HepG2 (cell line): ENCODE data around the gene GPT2. TPM values are rescaled to one million over a fixed set of nuclear protein-coding genes. Genes with fewer than 3 reads are reported as not detected.

Experiments used
- ATF2 ChIP-seq: sonication (generic); formaldehyde crosslinking; IDR thresholded peaks from 2 replicates; pipeline ENCODE4 v1.4.0; 2020; ENCODE audit warnings: missing genetic modification reagents
- FOXA3 ChIP-seq: IDR thresholded peaks from 2 replicates; pipeline ENCODE4 v1.6.1; 2016; ENCODE audit warnings: missing genetic modification reagents, missing compliant biosample characterization
- GABPA ChIP-seq, 2 experiments: IDR thresholded peaks; 2 replicates each; pipeline ENCODE4 v1.6.1; 2011 to 2016; ENCODE audit warnings: low read depth in 2 of 2, low read length in 1 of 2, missing biosample characterization in 1 of 2, missing genetic modification characterization in 1 of 2
- HDAC2 ChIP-seq: sonication (generic); formaldehyde crosslinking; IDR thresholded peaks from 2 replicates; pipeline ENCODE4 v1.4.0; 2020; ENCODE audit warnings: missing genetic modification reagents
- HMG20B ChIP-seq: conservative IDR thresholded peaks from 2 replicates; pipeline ENCODE4 v1.6.1; 2016; ENCODE audit warnings: missing genetic modification reagents, missing compliant biosample characterization
- SIN3B ChIP-seq: fragments of 150-350 bp; IDR thresholded peaks from 2 replicates; pipeline ENCODE4 v1.6.1; 2014; ENCODE audit warnings: low read length
- SP4 ChIP-seq: sonication (generic); formaldehyde crosslinking; IDR thresholded peaks from 2 replicates; pipeline ENCODE4 v1.8.1; 2023; ENCODE audit warnings: mild to moderate bottlenecking, missing genetic modification reagents
- TCF12 ChIP-seq, 2 experiments: fragments of 450-650 bp in 1 of 2; sonication (generic) in 1 of 2; formaldehyde crosslinking in 1 of 2; IDR thresholded peaks; 2 replicates each; pipeline versions ENCODE4 v1.6.1 to v1.8.0; 2017 to 2022; ENCODE audit warnings: antibody characterized with exemption in 1 of 2, mild to moderate bottlenecking in 1 of 2, missing genetic modification reagents in 1 of 2, moderate library complexity in 1 of 2
- TEAD2 ChIP-seq: sonication (generic); formaldehyde crosslinking; IDR thresholded peaks from 2 replicates; pipeline ENCODE4 v1.9.0; 2021; ENCODE audit warnings: missing genetic modification reagents
- TFDP1 ChIP-seq: IDR thresholded peaks from 2 replicates; pipeline ENCODE4 v1.6.1; 2016; ENCODE audit warnings: missing compliant biosample characterization, missing genetic modification reagents, borderline replicate concordance
- ZBTB20 ChIP-seq: sonication (generic); formaldehyde crosslinking; IDR thresholded peaks from 2 replicates; pipeline ENCODE4 v1.8.1; 2023; ENCODE audit warnings: missing genetic modification reagents, low read depth, mild to moderate bottlenecking, borderline replicate concordance
- ZBTB44 ChIP-seq: sonication (generic); formaldehyde crosslinking; IDR thresholded peaks from 2 replicates; pipeline ENCODE4 v1.4.0; 2020; ENCODE audit warnings: missing genetic modification reagents
- ZFP90 ChIP-seq: sonication (generic); formaldehyde crosslinking; IDR thresholded peaks from 2 replicates; pipeline ENCODE4 v1.8.0; 2022; ENCODE audit warnings: missing genetic modification reagents, mild to moderate bottlenecking, inconsistent platforms, borderline replicate concordance
- ZNF282 ChIP-seq: fragments of 450-650 bp; IDR thresholded peaks from 2 replicates; pipeline ENCODE4 v1.6.1; 2018; ENCODE audit not compliant: partially characterized antibody
- ZNF503 ChIP-seq: sonication (generic); formaldehyde crosslinking; IDR thresholded peaks from 2 replicates; pipeline ENCODE4 v1.4.0; 2020; ENCODE audit warnings: missing genetic modification reagents
- polyA plus RNA-seq, 8 experiments: library from polyadenylated mRNA; depleted of rRNA in 3 of 8; stranded (reverse) in 7 of 8; unstranded in 1 of 8; fragments of >200 nt; fragmentation: Illumina TruSeq in 4 of 8; extraction: Trizol in 4 of 8; gene quantifications; 2 replicates each; pipeline versions ENCODE4 v1.2.1 to v1.2.3, GENCODE V29; 2011 to 2016; ENCODE audit warnings: low read depth in 4 of 8, missing spikeins in 1 of 8, mixed read lengths in 1 of 8; ENCODE audit not compliant: insufficient read depth in 1 of 8
- total RNA-seq, 5 experiments: library from RNA; depleted of rRNA; stranded (reverse); fragments of >200 nt; fragmentation: Illumina TruSeq; extraction: Trizol; gene quantifications; 2 replicates each; pipeline ENCODE4 v1.2.3, GENCODE V29; 2016; ENCODE audit warnings: low read depth in 1 of 5

GPT2 gene
- total and polyA plus RNA-seq, 2 of the 13 experiments (the other 11 are each of a cell fraction or from before 2014, with no cell fraction given) = 138 to 267 TPM

- TF ChIP-seq ZNF503 (CRISPR knock-in tag) (peak; percentile 42; the same call in 1 of the 2 replicates), ZNF282 (no peak), TFDP1 (peak; percentile 61; the same call in 1 of the 2 replicates), ZBTB20 (CRISPR knock-in tag) (no peak), HMG20B (no peak), ZBTB44 (0 out of 2 replicates have a peak, but pooled peaks have one; percentile 17), ZFP90 (CRISPR knock-in tag) (0 out of 2 replicates have a peak, but pooled peaks have one; percentile 15), SP4 (CRISPR knock-in tag) (no peak), FOXA3 (CRISPR knock-in tag) (peak; percentile 59; the same call in 1 of the 2 replicates), GABPA (IDR thresholded peaks at IDR 0.05; ENCODE audit: low read depth, low read length) (no peak), GABPA (CRISPR knock-in tag; IDR thresholded peaks at IDR 0.05; ENCODE audit: low read depth) (0 out of 2 replicates have a peak, but pooled peaks have one; percentile 7), ATF2 (CRISPR knock-in tag) (no peak), HDAC2 (CRISPR knock-in tag) (no peak; the same call in 1 of the 2 replicates), TCF12 (IDR thresholded peaks at IDR 0.05) (no peak), TCF12 (CRISPR knock-in tag; IDR thresholded peaks at IDR 0.05) (0 out of 2 replicates have a peak, but pooled peaks have one; percentile 28), TEAD2 (no peak), SIN3B (no peak; the same call in 1 of the 2 replicates)
Measured at GRCh38 chr16:46883353-46883689, 841 bp upstream of the GPT2 start (continued).
